GM18520 (cell line): ENCODE data around the gene PODNL1.
A peak's percentile ranks its signal among the peaks of the same experiment; 100 is the strongest.
"Not testable (repeated sequence)": the region's sequence is repeated elsewhere in the genome, so short reads cannot be mapped to it uniquely, and the experiment has no call there.

Source experiments
- ATAC-seq: cut with Tn5 transposase; IDR thresholded peaks from one replicate; pipeline ENCODE4 v1.9.1; 2021; ENCODE audit not compliant: unreplicated experiment

PODNL1 gene

DNA sequence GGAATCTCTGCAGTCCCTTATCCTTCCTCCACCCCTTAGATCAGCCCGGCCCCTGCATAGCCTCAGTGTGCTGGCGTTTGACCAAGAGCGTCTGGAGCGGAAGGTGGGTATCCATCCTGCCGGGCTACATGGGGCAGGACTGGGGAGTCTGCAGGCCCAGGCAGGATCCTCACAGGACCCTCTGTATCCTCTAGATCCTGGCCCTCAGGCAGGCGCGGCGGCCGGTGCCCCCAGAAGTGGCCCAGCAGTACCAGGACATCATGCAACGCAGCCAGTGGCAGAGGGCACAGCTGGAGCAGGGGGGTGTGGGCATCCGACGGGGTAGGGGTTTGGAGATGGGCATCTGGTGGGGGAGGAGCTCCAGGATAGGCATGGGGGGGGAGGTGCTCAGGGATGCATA is 8.9 kb downstream of the PODNL1 start:
- ATAC-seq = no peak

GRCh38 chr19:13926715-13927114 is 11.5 kb downstream of the PODNL1 start:
- no peak for ATAC-seq

GRCh38 chr19:13926010-13926409 is 12.2 kb downstream of the PODNL1 start:
- ATAC-seq = no peak

DNA sequence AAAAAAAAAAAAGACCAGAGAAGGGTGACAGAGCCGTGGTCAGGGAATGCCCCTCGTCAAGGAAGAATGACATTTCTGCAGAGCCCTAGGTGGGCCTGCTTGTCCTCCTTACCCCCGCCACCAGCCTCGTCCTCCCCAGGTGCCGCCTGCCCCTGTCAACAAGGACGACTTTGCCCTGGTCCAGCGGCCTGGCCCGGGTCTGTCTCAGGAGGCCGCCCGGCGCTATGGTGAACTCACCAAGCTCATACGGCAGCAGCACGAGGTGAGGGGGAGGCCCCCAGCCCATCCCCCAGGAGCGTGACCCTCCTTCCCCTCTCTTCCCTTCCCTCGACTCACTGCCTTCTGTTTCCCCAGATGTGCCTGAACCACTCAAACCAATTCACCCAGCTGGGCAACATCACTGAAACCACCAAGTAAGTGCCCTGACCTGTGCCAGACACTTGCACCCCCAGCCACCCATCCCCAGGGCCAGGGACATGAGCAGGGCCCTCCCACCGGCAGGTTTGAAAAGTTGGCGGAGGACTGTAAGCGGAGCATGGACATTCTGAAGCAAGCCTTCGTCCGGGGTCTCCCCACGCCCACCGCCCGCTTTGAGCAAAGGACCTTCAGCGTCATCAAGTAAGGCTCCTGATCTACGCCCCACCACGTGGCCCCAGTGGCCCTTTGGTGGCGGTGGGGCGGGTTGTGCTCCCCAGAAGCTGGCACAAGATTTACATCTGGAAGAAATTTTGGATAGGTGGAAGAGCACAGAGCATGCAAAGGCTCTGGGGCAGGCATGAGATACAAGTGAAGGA is 14.8 kb downstream of the PODNL1 start:
- no peak for ATAC-seq

- not testable (repeated sequence) for ATAC-seq
Observed at GRCh38 chr19:13922118-13922517, 16.1 kb downstream of the PODNL1 start.

DNA sequence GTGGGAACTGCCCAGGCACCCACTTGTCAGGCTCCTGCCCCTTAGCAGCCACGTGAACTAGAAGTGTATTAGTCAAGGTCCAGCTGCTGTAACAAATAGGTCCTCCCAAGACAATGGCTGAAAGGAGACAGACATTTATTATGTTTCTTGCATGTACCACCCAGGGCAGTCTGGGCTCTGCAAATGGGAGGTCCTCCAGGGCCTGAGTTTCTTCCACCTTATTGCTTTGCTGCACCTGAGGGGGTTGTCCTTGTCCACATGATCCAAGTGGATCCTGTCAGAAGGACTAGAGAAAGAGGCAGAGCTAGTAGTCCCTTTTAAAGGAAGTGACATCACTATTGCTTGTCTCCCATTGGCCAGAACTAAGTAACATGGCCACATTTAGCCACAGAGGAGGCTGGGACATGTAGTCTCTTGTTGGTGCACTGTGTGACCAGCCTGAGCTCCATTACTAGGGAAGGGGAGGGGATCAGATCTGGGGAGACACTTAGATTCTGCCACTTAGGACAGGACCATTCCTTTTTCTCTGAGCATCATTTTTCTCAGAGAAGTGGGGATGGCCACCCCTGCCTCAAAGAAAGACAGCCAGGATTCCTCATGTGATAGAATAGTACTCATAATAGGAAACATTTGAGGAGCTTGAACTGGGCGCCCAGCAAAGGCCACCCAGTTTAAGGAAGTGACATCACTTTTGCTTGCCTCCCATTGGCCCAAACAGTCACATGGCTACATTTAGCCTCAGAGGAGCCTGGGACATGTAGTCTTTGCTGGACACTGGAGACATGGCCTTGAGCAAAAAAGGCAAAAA is 17.1 kb downstream of the PODNL1 start:
- ATAC-seq = no peak

- ATAC-seq = no peak
Observed at GRCh38 chr19:13920524-13920923, 17.7 kb downstream of the PODNL1 start.

DNA sequence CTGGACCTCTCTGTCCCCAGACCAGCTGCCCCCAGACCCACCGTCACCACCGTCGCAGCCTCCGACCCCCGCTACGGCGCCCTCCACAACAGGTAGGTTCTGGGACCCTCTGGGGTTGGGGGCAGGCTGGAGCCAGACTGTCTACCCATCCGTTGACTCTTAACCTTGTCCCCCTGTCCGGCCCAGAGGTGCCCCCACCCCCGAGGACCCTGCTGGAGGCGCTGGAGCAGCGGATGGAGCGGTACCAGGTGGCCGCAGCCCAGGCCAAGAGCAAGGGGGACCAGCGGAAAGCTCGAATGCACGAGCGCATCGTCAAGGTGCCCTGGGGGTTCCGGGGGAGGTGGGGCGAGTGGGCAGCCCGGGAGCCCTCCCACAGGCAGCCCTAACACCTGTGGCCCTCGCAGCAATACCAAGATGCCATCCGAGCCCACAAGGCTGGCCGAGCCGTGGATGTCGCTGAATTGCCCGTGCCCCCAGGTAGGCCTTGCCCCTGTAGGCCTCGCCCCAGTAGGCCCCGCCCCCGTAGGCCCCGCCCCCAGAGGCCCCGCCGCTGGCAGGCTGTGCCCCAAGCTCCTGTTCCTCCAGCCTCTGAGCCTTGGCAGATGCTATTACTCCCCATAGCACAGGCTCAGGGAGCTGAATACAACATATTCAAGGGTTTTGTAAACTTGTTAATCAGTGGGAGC is 19.3 kb downstream of the PODNL1 start:
- no peak for ATAC-seq

- no peak for ATAC-seq
Observed at GRCh38 chr19:13917888-13918406, 20.3 kb downstream of the PODNL1 start.

DNA sequence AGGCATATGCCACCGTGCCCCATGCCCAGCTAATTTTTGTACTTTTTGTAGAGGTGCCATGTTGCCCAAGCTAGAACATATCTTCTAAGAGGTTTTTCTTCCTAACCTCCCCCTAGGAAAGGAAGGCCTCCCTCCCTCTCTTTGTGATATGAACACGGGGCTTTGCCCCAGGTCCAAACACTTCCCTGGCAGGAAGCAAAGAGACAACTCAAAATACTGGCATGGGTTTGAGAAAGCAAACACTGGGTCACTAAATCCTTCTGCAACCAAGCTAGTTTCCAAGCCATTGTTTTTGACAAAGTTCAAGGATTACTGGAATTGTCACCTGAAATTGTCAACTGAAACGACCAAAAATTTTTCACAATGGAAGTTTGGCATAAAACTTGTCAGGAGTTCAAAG is 23.4 kb downstream of the PODNL1 start:
- no peak for ATAC-seq

DNA sequence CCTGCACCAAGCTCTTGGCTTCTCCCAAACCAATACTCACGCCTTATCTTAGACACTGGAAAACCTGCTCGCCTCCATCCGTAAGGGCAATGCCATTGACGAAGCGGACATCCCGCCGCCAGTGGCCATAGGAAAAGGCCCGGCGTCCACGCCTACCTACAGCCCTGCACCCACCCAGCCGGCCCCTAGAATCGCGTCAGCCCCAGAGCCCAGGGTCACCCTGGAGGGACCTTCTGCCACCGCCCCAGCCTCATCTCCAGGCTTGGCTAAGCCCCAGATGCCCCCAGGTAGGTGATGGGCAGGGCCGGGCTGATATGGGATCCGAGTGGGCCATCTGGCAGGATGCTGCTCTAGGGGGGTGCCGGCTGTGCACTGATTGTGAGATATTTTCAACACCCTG is 24.9 kb downstream of the PODNL1 start:
- no peak for ATAC-seq

DNA sequence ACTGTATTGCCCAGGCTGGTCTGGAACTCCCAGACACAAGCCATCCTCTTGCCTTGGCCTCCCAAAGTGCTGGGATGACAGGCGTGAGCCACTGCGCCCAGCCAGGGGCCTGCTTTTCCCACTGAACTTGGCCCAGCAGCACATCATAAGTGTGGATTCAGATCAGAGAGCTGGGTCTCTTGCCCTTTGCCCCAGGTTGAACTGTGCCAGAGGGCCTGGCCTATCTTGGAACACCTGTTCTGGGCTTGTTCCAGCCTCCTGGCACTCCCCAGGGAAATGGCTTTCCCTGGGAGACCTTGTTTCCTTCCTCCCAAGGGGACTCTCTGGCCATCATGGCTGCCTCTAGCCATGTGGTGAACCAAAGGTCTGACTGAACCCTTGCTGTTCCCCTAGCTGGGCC is 28.8 kb downstream of the PODNL1 start:
- ATAC-seq = no peak

DNA sequence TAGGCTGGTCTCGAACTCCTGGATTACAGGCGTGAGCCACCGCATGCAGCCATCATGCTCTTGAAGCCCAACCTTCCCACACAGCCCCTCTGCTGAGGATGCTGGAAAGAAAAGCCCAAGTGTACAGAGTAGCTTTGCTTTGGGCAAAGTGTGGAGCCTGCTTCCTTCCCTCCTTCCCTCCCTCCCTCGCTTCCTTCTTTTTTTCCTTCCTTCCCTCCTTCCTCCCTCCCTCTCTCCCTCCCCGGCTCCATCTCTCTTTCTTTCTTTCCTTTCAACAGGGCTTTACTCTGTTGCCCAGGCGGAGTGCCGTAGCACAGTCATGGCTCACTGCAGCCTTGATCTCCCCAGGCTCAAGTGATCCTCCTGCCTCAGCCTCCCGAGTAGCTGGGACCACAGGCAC is 29.5 kb downstream of the PODNL1 start:
- no peak for ATAC-seq

DNA sequence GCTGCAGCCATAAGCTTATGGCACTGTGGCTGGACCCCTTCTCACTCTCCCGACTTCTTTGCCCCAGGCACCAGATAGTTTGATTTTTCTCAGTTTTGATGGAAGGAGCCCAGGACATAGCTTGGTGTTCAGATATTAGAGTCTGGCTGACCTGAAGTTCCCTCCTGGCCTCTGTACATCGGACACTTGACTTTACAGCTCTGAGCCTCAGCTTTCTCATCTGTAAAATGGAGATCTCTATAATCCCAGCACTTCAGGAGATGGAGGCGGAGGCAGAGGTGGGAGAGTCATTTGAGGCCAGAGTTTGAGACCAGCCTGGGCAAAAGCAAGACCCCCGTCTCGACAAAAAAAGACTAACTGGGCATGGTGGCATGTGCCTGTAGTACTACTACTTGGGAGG is 31.3 kb downstream of the PODNL1 start:
- no peak for ATAC-seq

GRCh38 chr19:13906521-13906904 is 31.7 kb downstream of the PODNL1 start:
- ATAC-seq = no peak

GRCh38 chr19:13905634-13906520 is 32.3 kb downstream of the PODNL1 start, which contains the start of the genes BRME1 and CC2D1A:
BRME1 (minus strand) TSS chr19:13906117; CDS start chr19:13904892, 1,225 bp downstream.
CC2D1A (plus strand) TSS chr19:13906201; CDS start chr19:13906442, 241 bp downstream.
- ATAC-seq = peak; percentile 88

DNA sequence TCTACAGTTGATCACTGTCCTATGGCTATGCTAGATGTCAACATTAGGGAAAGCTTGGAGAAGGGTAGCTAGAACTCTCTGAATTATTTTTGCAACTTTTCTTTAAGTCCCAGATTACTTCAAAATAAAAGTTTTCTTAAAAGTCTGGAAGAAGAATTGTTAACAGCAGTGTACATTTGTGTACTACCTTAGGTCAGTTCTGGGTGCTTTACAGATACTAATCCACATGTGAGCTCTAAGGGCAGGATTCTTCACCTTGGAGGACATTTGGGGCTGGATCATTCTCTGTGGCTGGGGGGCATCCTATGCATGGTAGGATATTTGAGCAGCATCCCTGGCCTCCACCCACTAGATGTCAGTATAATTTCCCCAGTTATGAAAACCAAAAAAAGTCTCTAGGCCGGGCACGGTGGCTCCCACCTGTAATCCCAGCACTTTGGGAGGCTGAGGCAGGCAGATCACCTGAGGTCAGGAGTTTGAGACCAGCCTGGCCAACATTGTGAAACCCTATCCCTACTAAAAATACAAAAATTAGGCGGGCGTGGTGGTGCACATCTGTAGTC is 35.1 kb downstream of the PODNL1 start:
- no peak for ATAC-seq

DNA sequence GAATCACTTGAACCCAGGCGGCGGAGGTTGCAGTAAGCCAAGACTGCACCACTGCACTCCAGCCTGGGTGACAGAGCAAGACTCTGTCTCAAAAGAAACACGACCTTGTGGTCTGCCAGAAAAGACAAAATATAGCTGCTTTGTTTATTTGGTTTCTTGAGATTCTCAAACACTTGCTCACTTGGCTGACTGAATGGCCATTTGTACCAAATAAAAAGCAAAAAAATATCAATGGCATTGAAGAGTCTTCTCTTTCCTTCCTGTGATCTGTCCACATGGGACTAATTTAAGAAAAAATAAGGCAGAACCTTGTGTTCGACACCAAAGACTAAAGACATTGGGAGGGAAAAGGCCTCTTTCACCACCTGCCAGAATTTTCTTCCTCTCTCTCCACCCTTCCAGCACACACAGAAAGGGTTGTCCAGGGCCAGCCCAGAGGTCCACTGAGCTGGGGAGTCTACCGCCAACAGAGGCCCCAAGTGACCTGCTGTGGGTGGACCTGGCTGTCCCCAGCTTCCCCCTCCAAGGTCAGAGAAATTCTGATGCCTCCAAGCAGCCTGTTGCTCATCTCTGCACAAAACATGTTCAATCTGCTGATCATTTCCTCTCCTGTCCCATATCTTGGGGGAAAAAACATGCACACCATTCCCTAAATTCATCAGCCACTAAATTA is 38.2 kb downstream of the PODNL1 start:
- no peak for ATAC-seq

DNA sequence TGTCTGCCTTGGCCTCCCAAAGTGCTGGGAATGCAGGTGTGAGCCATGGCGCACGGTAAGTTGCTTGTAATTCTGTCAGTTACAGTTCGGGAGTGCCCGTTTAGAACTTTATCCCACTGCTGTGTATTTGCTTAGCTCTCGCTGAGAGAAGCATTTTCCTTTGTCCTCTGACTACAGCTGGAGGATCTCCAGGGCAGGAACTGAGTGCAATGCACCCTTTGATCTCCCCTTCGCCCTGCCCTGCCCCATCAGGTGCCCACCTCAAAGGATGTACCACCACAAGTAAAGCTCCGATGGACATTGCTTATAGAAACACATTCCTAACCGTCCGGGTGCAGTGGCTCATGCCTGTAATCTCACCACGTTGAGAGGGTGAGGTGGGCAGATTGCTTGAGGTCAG is 38.8 kb downstream of the PODNL1 start:
- ATAC-seq = no peak
